Transverse colon (tissue), 4 donors: Measurements from ENCODE around the gene RBM38. TPM values are rescaled to one million over a fixed set of nuclear protein-coding genes. Genes with fewer than 3 reads are reported as not detected.
A peak's percentile ranks its signal among the peaks of the same experiment; 100 is the strongest.

Experiments used
- DNase-seq: peaks from one replicate; pipeline ENCODE4 v3.0.0-alpha.2; 2019
- H3K27ac ChIP-seq, 4 donors: fragments of 200-600 bp; sonication (generic); 2 replicates each; pipeline ENCODE4 v1.5.1; 2016 to 2018; ENCODE audit warnings: inconsistent platforms in 4 of 4
- H3K27me3 ChIP-seq: fragments of 200-600 bp; sonication (generic); 2 replicates; pipeline ENCODE4 v1.5.1; 2017; ENCODE audit warnings: inconsistent platforms
- H3K36me3 ChIP-seq, 4 donors: fragments of 200-600 bp; sonication (generic); 2 replicates each; pipeline ENCODE4 v1.5.1; 2017 to 2019; ENCODE audit warnings: inconsistent platforms in 4 of 4
- H3K4me1 ChIP-seq, 4 donors: fragments of 200-600 bp; sonication (generic); 2 replicates each; pipeline ENCODE4 v1.5.1; 2017 to 2020; ENCODE audit warnings: inconsistent platforms in 4 of 4
- H3K4me3 ChIP-seq, 4 donors: fragments of 200-600 bp; sonication (generic); 1 replicate in 1 of 4; 2 replicates in 3 of 4; pipeline versions ENCODE4 v1.5.1 to v1.6.1; 2017 to 2019; ENCODE audit warnings: inconsistent platforms in 4 of 4
- H3K9me3 ChIP-seq, 2 donors: fragments of 200-600 bp; sonication (generic); 2 replicates each; pipeline ENCODE4 v1.5.1; 2017 to 2019; ENCODE audit warnings: inconsistent platforms in 2 of 2
- EP300 ChIP-seq: sonication (generic); formaldehyde crosslinking; IDR thresholded peaks from one replicate; pipeline ENCODE4 v1.6.1; 2017; ENCODE audit warnings: antibody characterized with exemption, low read depth
- POLR2AphosphoS5 ChIP-seq, 3 donors: sonication (generic); formaldehyde crosslinking; IDR thresholded peaks; one replicate each; pipeline ENCODE4 v1.6.1; 2016; ENCODE audit warnings: antibody characterized with exemption in 3 of 3
- WGBS, 2 donors: methylation state at CpG; one replicate each; pipeline ENCODE4 v1.1.5; 2018; ENCODE audit warnings: low coverage in 1 of 2; 5-methylcytosine and 5-hydroxymethylcytosine counted together
- in situ Hi-C, 4 donors: fragments of 200-750 bp; cut with MboI; loops; one replicate each; pipeline versions ENCODE4 v1.15.0 to v1.15.1; 2017; ENCODE audit warnings: low sequenced_read_pairs in 3 of 4, low pct_ligation_motif_present in 1 of 4, low pct_unique_long_range_greater_than_20kb in 1 of 4
- intact Hi-C: fragments of 100-400 bp; cut with DNase I; formaldehyde crosslinking; loops from one replicate; pipeline ENCODE4 v1.15.1; 2023; ENCODE audit warnings: low total_unique reads
- total RNA-seq, 4 donors: library from RNA; depleted of rRNA; stranded (reverse); fragments of >200 nt; gene quantifications; one replicate each; pipeline ENCODE4 v1.1.0, GENCODE V29; 2016
- TF ChIP-seq, protein P1 (sequence below), 5 experiments: fragments of 200-600 bp in 3 of 5; fragments of 450-650 bp in 2 of 5; sonication (generic) in 3 of 5; IDR thresholded peaks; 1 replicate in 2 of 5; 2 replicates in 3 of 5; pipeline ENCODE4 v1.5.1; 2016 to 2017; ENCODE audit warnings: antibody characterized with exemption in 5 of 5, inconsistent platforms in 3 of 5, mild to moderate bottlenecking in 2 of 5, moderate library complexity in 1 of 5

The RBM38 gene
- total RNA-seq, 4 donors from 2014 or later = 26.5 to 37.4 (median 30.4) TPM

GRCh38 chr20:57393321-57394120 lies 2.3 kb downstream of the RBM38 start:
- no peaks in the 10 kb centered on the region for H3K9me3 ChIP-seq
- H3K4me3 ChIP-seq = peak overlapping the region in 3 of 4 donors; percentile 82 to 88 (median 88)
- intact Hi-C loops = no loop called here
- no peak for DNase-seq
- in situ Hi-C loops = loop anchor here in 2 of 4 donors (25.0 kb wide), 3 partner anchors 194 to 819 kb away; partner anchors contain the start of gene ZBP1 (in 1 of the 2)
- WGBS, 2 donors = 63% methylated on average over 14 of the region's 14 CpGs; no CpG with 5 or more reads in 1 of the 2 donors
- TF ChIP-seq, protein P1, sequence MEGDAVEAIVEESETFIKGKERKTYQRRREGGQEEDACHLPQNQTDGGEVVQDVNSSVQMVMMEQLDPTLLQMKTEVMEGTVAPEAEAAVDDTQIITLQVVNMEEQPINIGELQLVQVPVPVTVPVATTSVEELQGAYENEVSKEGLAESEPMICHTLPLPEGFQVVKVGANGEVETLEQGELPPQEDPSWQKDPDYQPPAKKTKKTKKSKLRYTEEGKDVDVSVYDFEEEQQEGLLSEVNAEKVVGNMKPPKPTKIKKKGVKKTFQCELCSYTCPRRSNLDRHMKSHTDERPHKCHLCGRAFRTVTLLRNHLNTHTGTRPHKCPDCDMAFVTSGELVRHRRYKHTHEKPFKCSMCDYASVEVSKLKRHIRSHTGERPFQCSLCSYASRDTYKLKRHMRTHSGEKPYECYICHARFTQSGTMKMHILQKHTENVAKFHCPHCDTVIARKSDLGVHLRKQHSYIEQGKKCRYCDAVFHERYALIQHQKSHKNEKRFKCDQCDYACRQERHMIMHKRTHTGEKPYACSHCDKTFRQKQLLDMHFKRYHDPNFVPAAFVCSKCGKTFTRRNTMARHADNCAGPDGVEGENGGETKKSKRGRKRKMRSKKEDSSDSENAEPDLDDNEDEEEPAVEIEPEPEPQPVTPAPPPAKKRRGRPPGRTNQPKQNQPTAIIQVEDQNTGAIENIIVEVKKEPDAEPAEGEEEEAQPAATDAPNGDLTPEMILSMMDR (IDR thresholded peaks at IDR 0.05) = no peak
- TF ChIP-seq POLR2AphosphoS5 (IDR thresholded peaks at IDR 0.05) (peak in 1 of 3 donors; percentile 30), EP300 (no peak)
- no peaks in the 10 kb centered on the region for H3K27me3 ChIP-seq
- peaks cover 33 to 88% (median 62%) of the 10 kb centered on the region in 4 donors for H3K4me1 ChIP-seq
- no peaks in the 10 kb centered on the region for H3K36me3 ChIP-seq
- peak overlapping the region; percentile 92 to 95 (median 93) for H3K27ac ChIP-seq

DNA sequence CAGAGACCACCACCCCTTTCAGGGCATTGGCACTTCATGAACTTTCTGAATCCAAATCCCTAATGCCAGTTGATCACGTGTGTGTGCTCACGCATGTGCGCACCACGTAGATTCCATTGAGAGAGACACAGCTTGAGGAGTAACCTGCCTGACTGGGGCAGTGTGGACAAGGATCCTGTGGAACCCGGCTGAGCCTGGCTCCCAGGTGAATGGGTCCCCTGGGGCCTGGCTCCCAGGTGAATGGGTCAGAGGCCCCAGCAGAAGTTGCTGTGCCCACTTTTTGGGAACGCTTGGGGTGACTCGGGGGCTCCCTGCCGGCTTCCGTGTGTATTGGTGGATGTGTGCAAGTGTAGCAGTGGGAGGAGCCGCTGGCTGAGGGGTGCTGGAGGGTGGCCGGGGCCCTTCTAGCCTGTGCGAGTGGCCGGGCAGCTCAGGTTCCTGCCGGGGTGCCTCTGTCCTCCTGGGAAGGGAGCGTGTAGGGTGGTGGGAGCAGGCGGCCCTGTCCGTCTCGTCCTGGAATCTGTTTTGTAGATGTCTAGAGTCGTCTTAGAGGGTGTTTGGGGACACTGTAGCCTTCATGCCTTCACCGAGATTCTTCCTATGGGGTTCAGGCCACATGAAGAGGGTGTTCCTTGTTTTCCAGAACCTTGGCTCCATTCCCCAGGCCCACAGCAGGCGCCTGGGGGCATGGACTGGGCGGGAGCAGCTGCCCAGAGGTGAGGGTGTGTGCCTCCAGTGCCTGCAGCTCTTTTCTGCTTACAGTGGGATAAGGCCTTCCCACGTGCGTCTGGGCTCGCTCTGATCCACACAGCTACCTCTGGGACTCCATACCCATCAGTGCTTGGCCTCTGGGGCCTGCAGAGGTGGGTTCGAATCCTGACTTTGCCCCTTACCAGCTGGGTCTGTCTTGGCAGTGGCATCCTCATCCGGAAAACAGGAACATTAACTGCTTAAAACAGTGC lies 3.2 kb downstream of the RBM38 start:
- intact Hi-C loops (loop anchor here (5.0 kb wide), 2 partner anchors 48 to 88 kb away; no protein-coding TSS in a partner anchor), in situ Hi-C loops (loop anchor here in 2 of 4 donors (25.0 kb wide), 3 partner anchors 193 to 818 kb away; partner anchors contain the start of gene ZBP1 (in 1 of the 2))
- no peak for DNase-seq
- no peak for TF ChIP-seq EP300
- TF ChIP-seq, protein P1 (IDR thresholded peaks at IDR 0.05) = peak in 1 of 5 experiments; percentile 22
- Histone ChIP-seq H3K27me3 (no peaks in the 10 kb centered on the region), H3K27ac (peak overlapping the region; percentile 92 to 95 (median 93)), H3K4me1 (peaks cover 40 to 90% (median 69%) of the 10 kb centered on the region in 4 donors), H3K9me3 (no peaks in the 10 kb centered on the region), H3K4me3 (peak overlapping the region in 1 of 4 donors; percentile 7), H3K36me3 (no peaks in the 10 kb centered on the region)
- WGBS, 2 donors = 69% methylated on average over 27 of the region's 27 CpGs; no CpG with 5 or more reads in 1 of the 2 donors

DNA sequence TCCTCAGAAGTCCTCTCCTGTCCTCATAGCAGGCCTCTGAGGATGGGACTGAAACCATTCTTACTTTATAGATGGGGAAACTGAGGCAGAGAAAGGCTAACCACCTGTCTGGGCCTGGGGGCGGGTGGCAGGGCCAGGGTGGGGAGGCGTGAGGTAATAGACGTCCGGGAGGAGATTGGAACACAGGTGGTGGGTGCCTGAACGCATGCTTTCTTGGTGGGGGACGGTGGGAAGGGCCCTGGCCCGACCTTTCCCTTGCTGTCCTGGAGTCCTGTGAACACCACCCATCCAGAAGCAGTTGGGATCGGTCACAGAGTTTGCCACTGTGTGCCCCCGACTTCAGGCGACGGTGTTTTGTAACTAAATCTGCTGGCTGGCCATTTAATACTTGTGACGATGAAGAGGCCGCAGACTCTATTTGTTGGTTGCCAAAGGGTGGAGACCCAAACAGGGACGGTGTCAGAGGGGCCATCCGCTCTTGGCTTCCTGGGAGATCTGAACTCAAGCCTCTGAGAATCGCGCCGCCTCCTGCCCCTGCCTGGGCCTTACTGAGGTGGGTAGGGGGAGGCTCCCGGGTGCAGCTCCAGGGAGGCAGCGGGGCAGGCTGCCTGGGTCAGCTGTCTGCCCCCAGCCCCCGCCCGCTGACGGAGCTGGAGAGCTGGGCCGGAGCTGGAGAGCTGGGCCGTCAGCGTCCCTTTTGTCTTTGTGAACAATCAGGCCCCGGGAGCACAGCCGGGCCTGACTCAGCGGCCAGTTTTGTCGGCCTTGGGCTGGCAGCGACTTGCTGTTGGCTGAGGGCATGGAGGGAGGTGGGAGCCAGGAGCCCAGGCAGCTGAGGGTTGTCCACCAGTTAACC lies 4.1 kb downstream of the RBM38 start:
- no peaks in the 10 kb centered on the region for H3K9me3 ChIP-seq
- no peak overlapping the region for H3K4me3 ChIP-seq
- peak; percentile 38 for DNase-seq
- peak overlapping the region; percentile 92 to 95 (median 93) for H3K27ac ChIP-seq
- TF ChIP-seq, protein P1 (IDR thresholded peaks at IDR 0.05) = no peak
- peak in 1 of 3 donors; percentile 21 for TF ChIP-seq POLR2AphosphoS5 (IDR thresholded peaks at IDR 0.05)
- in situ Hi-C loops (loop anchor here in 2 of 4 donors (25.0 kb wide), 3 partner anchors 192 to 817 kb away; partner anchors contain the start of gene ZBP1 (in 1 of the 2)), intact Hi-C loops (loop anchor here (5.0 kb wide), 2 partner anchors 47 to 87 kb away; no protein-coding TSS in a partner anchor)
- no peaks in the 10 kb centered on the region for H3K27me3 ChIP-seq
- no peaks in the 10 kb centered on the region for H3K36me3 ChIP-seq
- peaks cover 38 to 90% (median 70%) of the 10 kb centered on the region in 4 donors for H3K4me1 ChIP-seq
- WGBS, 2 donors = 73% methylated on average over 30 of the region's 31 CpGs; no CpG with 5 or more reads in 1 of the 2 donors
